GM12892 (cell line): ENCODE measurements around the gene PCTP.

Experiments used
- POLR2A ChIP-seq: IDR thresholded peaks from 2 replicates; pipeline ENCODE4 v1.6.1; 2011; ENCODE audit warnings: low read depth, low read length, control low read depth
- POLR2AphosphoS5 ChIP-seq: IDR thresholded peaks from 2 replicates; pipeline ENCODE4 v1.6.1; 2011; ENCODE audit warnings: low read depth, low read length, control low read depth

DNA sequence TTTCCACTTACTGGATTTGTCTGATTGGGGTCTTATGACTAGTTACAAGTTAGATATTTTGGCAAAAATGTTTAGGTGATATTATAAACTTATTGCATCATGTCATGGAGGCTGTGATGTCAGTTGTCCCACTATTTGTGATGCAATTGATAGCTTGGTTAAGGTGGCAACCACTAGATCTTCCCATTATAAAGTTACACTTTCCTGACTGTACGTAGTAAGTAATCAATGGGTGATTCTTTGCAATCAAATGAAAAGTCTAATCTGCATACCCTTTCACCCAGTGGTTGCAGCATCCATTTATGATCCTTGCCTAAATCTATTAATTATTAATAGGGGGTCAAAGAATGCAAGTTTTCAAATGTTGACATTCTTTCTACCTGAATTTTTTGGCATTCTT, 4.4 kb upstream of the PCTP start:
- TF ChIP-seq POLR2A (no peak), POLR2AphosphoS5 (no peak)
